Measurements from ENCODE around the gene MDK. TPM values are rescaled to one million over a fixed set of nuclear protein-coding genes. Genes with fewer than 3 reads are reported as not detected.

MDK gene
- polyA plus RNA-seq, 1 donor from 2014 or later = 0.60 TPM

Other genes with a start within 250 kb of the MDK start
- gene CREB3L1, start 104.0 kb upstream of the MDK start, polyA plus RNA-seq = not detected
- gene DGKZ, start 34.2 kb upstream of the MDK start, polyA plus RNA-seq = 9.0 TPM
- gene CHRM4, start 10.1 kb downstream of the MDK start, polyA plus RNA-seq = 0.29 TPM
- gene AMBRA1, start 212.4 kb downstream of the MDK start, polyA plus RNA-seq = 9.1 TPM
- gene HARBI1, start 235.6 kb downstream of the MDK start, polyA plus RNA-seq = 6.9 TPM
- 55.7 TPM for gene ATG13, start 235.9 kb downstream of the MDK start, polyA plus RNA-seq